HG02759 (cell line): ENCODE measurements around the gene ACLY.
"Not testable (repeated sequence)": the region's sequence is repeated elsewhere in the genome, so short reads cannot be mapped to it uniquely, and the experiment has no call there.

Source experiments
- ATAC-seq: cut with Tn5 transposase; IDR thresholded peaks from one replicate; pipeline ENCODE4 v1.9.1; 2021; ENCODE audit warnings: mild to moderate bottlenecking, moderate library complexity; ENCODE audit not compliant: unreplicated experiment

The ACLY gene

GRCh38 chr17:41880130-41880529, 38.6 kb downstream of the ACLY start:
- no peak for ATAC-seq

GRCh38 chr17:41874293-41874670, 44.5 kb downstream of the ACLY start:
- ATAC-seq = not testable (repeated sequence)

- ATAC-seq = no peak
Measured at GRCh38 chr17:41873559-41874292, 45.0 kb downstream of the ACLY start.

GRCh38 chr17:41871789-41872188, 47.0 kb downstream of the ACLY start:
- no peak for ATAC-seq

GRCh38 chr17:41870627-41871026, 48.1 kb downstream of the ACLY start:
- no peak for ATAC-seq

- ATAC-seq = no peak
Measured at GRCh38 chr17:41870097-41870496, 48.7 kb downstream of the ACLY start.

GRCh38 chr17:41869426-41869825, 49.3 kb downstream of the ACLY start:
- ATAC-seq = no peak

- no peak for ATAC-seq
Measured at GRCh38 chr17:41868568-41868967, 50.2 kb downstream of the ACLY start.

- no peak for ATAC-seq
Measured at GRCh38 chr17:41865596-41865893, 53.2 kb downstream of the ACLY start.

GRCh38 chr17:41864836-41865595, 53.7 kb downstream of the ACLY start, which contains the start of gene KLHL11:
KLHL11 (minus strand) TSS chr17:41865423; CDS start chr17:41865370, 53 bp downstream.
- peak; percentile 91 for ATAC-seq

GRCh38 chr17:41864498-41864835, 54.3 kb downstream of the ACLY start:
- no peak for ATAC-seq

GRCh38 chr17:41863074-41863848, 55.5 kb downstream of the ACLY start:
- no peak for ATAC-seq

GRCh38 chr17:41860254-41860931, 58.4 kb downstream of the ACLY start:
- no peak for ATAC-seq

GRCh38 chr17:41851382-41851781, 67.4 kb downstream of the ACLY start:
- ATAC-seq = not testable (repeated sequence)

- ATAC-seq = no peak
Measured at GRCh38 chr17:41849251-41849990, 69.3 kb downstream of the ACLY start.

- ATAC-seq = no peak
Measured at GRCh38 chr17:41848788-41849187, 70.0 kb downstream of the ACLY start.

GRCh38 chr17:41844971-41845370, 73.8 kb downstream of the ACLY start:
- no peak for ATAC-seq

GRCh38 chr17:41840781-41841180, 78.0 kb downstream of the ACLY start:
- not testable (repeated sequence) for ATAC-seq

GRCh38 chr17:41839448-41839847, 79.3 kb downstream of the ACLY start:
- not testable (repeated sequence) for ATAC-seq

GRCh38 chr17:41837761-41838538, 80.8 kb downstream of the ACLY start, which contains the start of gene KLHL10:
KLHL10 (plus strand) TSS chr17:41837825; CDS start chr17:41837933, 108 bp downstream.
- no peak for ATAC-seq
